ENCODE measurements around the gene DNAH14.
A peak's percentile ranks its signal among the peaks of the same experiment; 100 is the strongest.

Gene DNAH14

GRCh38 chr1:225423518-225423855, 494.0 kb downstream of the DNAH14 start:
- Histone ChIP-seq H3K9ac (no peak overlapping the region), H3K4me3 (IDR thresholded peaks at IDR 0.05; ENCODE audit: insufficient read depth, low read depth, low read length) (no peak overlapping the region), H4K20me1 (ENCODE audit: insufficient read depth) (peaks cover 21% of the 10 kb centered on the region), H3K4me2 (no peak overlapping the region), H3K27me3 (ENCODE audit: insufficient read depth, low read depth) (no peaks in the 10 kb centered on the region), H3K36me3 (ENCODE audit: insufficient read depth) (no peaks in the 10 kb centered on the region; the same call in 1 of the 2 replicates), H3K27ac (no peak overlapping the region), H3K4me1 (ENCODE audit: low read depth, poor library complexity, severe bottlenecking) (peaks cover 24% of the 10 kb centered on the region), H2AFZ (ENCODE audit: low read depth) (no peak overlapping the region), H3K79me2 (ENCODE audit: insufficient read depth, low read depth) (peaks cover 91% of the 10 kb centered on the region)
- TF ChIP-seq, protein P1, sequence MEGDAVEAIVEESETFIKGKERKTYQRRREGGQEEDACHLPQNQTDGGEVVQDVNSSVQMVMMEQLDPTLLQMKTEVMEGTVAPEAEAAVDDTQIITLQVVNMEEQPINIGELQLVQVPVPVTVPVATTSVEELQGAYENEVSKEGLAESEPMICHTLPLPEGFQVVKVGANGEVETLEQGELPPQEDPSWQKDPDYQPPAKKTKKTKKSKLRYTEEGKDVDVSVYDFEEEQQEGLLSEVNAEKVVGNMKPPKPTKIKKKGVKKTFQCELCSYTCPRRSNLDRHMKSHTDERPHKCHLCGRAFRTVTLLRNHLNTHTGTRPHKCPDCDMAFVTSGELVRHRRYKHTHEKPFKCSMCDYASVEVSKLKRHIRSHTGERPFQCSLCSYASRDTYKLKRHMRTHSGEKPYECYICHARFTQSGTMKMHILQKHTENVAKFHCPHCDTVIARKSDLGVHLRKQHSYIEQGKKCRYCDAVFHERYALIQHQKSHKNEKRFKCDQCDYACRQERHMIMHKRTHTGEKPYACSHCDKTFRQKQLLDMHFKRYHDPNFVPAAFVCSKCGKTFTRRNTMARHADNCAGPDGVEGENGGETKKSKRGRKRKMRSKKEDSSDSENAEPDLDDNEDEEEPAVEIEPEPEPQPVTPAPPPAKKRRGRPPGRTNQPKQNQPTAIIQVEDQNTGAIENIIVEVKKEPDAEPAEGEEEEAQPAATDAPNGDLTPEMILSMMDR (conservative IDR thresholded peaks at IDR 0.05; ENCODE audit: low read depth, low read length), result no peak

- H3K27ac ChIP-seq, result no peak overlapping the region
- peaks cover 31% of the 10 kb centered on the region for H3K4me1 ChIP-seq (ENCODE audit: low read depth, poor library complexity, severe bottlenecking)
Measured at GRCh38 chr1:225424562-225425200, 495.2 kb downstream of the DNAH14 start.

GRCh38 chr1:225425201-225425786, 495.8 kb downstream of the DNAH14 start:
- Histone ChIP-seq H3K9ac (no peak overlapping the region), H4K20me1 (ENCODE audit: insufficient read depth) (peaks cover 21% of the 10 kb centered on the region), H3K4me1 (ENCODE audit: low read depth, poor library complexity, severe bottlenecking) (peaks cover 35% of the 10 kb centered on the region), H3K4me3 (IDR thresholded peaks at IDR 0.05; ENCODE audit: insufficient read depth, low read depth, low read length) (no peak overlapping the region), H3K27ac (no peak overlapping the region), H3K36me3 (ENCODE audit: insufficient read depth) (no peaks in the 10 kb centered on the region; the same call in 1 of the 2 replicates), H2AFZ (ENCODE audit: low read depth) (no peak overlapping the region), H3K27me3 (ENCODE audit: insufficient read depth, low read depth) (no peaks in the 10 kb centered on the region), H3K79me2 (ENCODE audit: insufficient read depth, low read depth) (peaks cover 75% of the 10 kb centered on the region), H3K4me2 (peak overlapping the region; percentile 77)
- TF ChIP-seq, protein P1 (conservative IDR thresholded peaks at IDR 0.05; ENCODE audit: low read depth, low read length), result no peak

More at GRCh38 chr1:225424562-225425200, 495.2 kb downstream of the DNAH14 start:
- Histone ChIP-seq H3K27me3 (ENCODE audit: insufficient read depth, low read depth) (no peaks in the 10 kb centered on the region), H3K4me2 (peak overlapping the region; percentile 77; the same call in 1 of the 2 replicates), H3K36me3 (ENCODE audit: insufficient read depth) (no peaks in the 10 kb centered on the region; the same call in 1 of the 2 replicates), H3K4me3 (IDR thresholded peaks at IDR 0.05; ENCODE audit: insufficient read depth, low read depth, low read length) (no peak overlapping the region), H4K20me1 (ENCODE audit: insufficient read depth) (peaks cover 21% of the 10 kb centered on the region), H3K9ac (no peak overlapping the region), H2AFZ (ENCODE audit: low read depth) (no peak overlapping the region), H3K79me2 (ENCODE audit: insufficient read depth, low read depth) (peaks cover 80% of the 10 kb centered on the region)
- TF ChIP-seq, protein P1 (conservative IDR thresholded peaks at IDR 0.05; ENCODE audit: low read depth, low read length), result no peak

DNA sequence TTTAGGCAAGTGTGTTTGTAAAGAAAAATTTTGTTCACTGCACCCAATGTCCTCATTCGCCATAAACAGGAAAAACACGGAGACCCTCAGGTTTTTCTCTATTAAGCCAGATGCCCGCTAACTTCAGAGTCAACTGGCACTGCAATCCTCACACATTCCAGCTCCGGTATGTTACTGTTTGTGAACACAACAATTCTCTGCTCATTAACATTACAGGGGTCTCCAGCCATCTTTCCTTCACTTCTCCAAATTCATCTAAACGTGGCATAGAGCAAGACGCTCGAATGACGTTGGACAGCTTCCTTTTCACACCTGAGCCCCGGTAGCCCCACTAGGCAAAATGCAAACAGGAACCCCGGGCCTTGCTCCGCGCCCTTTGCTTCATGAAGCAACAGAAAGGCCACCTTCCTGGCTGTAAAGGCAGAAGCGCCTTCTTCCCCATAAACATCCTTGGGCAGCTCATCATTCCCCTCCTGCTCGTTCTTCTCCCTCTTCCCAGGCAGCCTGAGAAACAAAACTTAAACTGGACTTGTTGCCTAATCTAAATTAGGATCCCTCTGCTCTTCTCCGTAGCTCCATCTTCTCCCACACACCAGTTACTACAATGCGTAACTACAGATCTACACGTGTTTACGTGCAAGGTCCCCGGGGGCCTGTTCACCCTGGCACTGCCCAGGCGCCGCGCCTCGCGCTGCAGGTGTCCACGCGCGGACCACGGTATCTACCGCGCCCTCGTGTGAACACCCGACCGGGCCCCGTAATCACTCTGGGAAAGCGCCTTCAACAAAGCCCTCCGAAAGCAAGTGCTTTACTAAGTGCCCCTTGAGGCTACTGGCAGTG, 497.1 kb downstream of the DNAH14 start:
- Histone ChIP-seq H3K79me2 (ENCODE audit: insufficient read depth, low read depth) (peaks cover 62% of the 10 kb centered on the region), H3K27me3 (ENCODE audit: insufficient read depth, low read depth) (no peaks in the 10 kb centered on the region), H3K36me3 (ENCODE audit: insufficient read depth) (no peaks in the 10 kb centered on the region), H2AFZ (ENCODE audit: low read depth) (peak overlapping the region; percentile 79), H3K27ac (peak overlapping the region; percentile 88), H4K20me1 (ENCODE audit: insufficient read depth) (peaks cover 21% of the 10 kb centered on the region), H3K4me1 (ENCODE audit: low read depth, poor library complexity, severe bottlenecking) (peaks cover 31% of the 10 kb centered on the region), H3K9ac (peak overlapping the region; percentile 89), H3K4me2 (peak overlapping the region; percentile 77), H3K4me3 (IDR thresholded peaks at IDR 0.05; ENCODE audit: insufficient read depth, low read depth, low read length) (peak overlapping the region; percentile 17)
- TF ChIP-seq, protein P1 (conservative IDR thresholded peaks at IDR 0.05; ENCODE audit: low read depth, low read length), result no peak
